ENCODE results near the gene PTPRN2.

DNA sequence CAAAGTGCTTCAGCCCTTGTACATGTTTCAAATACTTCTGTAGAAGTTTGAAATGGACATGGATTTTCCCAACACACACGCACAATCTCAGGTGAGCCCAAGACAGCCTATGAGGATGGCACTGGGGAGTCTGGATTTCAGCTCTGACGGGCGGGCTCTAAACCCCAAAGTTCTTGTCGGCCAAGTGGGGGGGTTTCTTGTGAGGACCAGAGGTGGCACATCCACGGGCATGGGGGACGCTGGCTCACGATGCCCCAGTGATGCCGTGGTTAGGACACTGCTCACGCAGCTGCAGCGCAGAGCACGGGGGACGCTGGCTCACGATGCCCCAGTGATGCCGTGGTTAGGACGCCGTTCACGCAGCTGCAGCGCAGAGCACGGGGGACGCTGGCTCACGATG lies 970.7 kb downstream of the PTPRN2 start:
- TF ChIP-seq, protein P1, sequence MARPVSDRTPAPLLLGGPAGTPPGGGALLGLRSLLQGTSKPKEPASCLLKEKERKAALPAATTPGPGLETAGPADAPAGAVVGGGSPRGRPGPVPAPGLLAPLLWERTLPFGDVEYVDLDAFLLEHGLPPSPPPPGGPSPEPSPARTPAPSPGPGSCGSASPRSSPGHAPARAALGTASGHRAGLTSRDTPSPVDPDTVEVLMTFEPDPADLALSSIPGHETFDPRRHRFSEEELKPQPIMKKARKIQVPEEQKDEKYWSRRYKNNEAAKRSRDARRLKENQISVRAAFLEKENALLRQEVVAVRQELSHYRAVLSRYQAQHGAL (CRISPR knock-in tag; IDR thresholded peaks at IDR 0.05; ENCODE audit: not compliant biosample characterization) = no peak
- TF ChIP-seq, protein P2, sequence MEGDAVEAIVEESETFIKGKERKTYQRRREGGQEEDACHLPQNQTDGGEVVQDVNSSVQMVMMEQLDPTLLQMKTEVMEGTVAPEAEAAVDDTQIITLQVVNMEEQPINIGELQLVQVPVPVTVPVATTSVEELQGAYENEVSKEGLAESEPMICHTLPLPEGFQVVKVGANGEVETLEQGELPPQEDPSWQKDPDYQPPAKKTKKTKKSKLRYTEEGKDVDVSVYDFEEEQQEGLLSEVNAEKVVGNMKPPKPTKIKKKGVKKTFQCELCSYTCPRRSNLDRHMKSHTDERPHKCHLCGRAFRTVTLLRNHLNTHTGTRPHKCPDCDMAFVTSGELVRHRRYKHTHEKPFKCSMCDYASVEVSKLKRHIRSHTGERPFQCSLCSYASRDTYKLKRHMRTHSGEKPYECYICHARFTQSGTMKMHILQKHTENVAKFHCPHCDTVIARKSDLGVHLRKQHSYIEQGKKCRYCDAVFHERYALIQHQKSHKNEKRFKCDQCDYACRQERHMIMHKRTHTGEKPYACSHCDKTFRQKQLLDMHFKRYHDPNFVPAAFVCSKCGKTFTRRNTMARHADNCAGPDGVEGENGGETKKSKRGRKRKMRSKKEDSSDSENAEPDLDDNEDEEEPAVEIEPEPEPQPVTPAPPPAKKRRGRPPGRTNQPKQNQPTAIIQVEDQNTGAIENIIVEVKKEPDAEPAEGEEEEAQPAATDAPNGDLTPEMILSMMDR (CRISPR knock-in tag; IDR thresholded peaks at IDR 0.05) = no peak
- TF ChIP-seq ZFP36 (IDR thresholded peaks at IDR 0.05; ENCODE audit: borderline replicate concordance, low read depth, low read length, partially characterized antibody) (no peak), TBL1XR1 (IDR thresholded peaks at IDR 0.05; ENCODE audit: borderline replicate concordance, low read length, partially characterized antibody) (no peak), ADNP (CRISPR knock-in tag; IDR thresholded peaks at IDR 0.05) (no peak), ZNF34 (CRISPR knock-in tag; IDR thresholded peaks at IDR 0.05; ENCODE audit: borderline replicate concordance) (no peak), SP2 (CRISPR knock-in tag; IDR thresholded peaks at IDR 0.05) (no peak)
- TF ChIP-seq, protein P3, sequence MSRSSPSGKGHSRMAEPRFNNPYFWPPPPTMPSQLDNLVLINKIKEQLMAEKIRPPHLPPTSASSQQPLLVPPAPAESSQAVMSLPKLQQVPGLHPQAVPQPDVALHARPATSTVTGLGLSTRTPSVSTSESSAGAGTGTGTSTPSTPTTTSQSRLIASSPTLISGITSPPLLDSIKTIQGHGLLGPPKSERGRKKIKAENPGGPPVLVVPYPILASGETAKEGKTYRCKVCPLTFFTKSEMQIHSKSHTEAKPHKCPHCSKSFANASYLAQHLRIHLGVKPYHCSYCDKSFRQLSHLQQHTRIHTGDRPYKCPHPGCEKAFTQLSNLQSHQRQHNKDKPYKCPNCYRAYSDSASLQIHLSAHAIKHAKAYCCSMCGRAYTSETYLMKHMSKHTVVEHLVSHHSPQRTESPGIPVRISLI (CRISPR knock-in tag; IDR thresholded peaks at IDR 0.05; ENCODE audit: borderline replicate concordance) = no peak
